ENCODE results near the gene SDC4.
A peak's percentile ranks its signal among the peaks of the same experiment; 100 is the strongest.

The SDC4 gene, protein sequence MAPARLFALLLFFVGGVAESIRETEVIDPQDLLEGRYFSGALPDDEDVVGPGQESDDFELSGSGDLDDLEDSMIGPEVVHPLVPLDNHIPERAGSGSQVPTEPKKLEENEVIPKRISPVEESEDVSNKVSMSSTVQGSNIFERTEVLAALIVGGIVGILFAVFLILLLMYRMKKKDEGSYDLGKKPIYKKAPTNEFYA

DNA sequence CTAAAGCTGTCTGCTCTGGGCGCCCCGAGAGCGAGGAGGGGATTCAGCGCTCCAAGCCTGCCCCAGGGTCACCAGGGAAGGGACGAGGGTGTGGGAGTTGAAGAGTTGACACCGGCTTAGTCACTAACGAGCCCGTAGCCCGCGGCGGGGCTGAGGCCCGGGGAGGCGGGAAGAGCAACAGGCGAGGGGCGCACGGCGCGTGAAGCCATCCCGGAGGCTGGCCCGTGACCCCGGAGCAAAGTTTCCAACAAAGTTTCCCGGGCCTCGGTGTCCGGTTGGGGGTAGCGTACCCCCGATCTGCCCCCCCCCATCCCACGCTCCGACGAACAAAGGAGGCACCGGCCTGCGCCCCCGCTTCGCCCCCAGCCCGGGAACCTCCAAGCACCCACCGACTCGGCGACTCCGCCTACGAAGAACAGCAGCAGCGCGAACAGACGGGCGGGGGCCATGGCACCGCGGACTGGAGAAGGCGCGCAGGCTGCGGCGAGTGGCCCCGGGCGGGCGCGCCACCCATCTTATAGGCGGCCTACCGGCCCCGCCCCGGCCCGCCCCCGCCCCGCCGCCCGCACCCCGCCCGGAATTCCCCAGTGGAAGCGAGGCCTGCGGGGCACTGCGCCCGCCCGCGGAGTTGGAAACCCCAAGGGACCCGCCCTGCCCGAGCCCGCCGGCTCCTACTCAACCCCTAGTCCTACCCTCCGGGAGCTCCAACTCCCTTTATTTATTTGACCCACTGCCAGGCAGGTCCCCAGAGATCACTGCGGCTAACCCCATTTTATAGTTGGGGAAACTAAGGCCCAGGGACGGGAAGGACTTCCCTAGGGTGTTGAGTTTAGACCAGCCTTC lies at the start of gene SDC4:
Gene SDC4 (minus strand): TSS at position 489 of the 843 bp plus-strand sequence. CDS start 40 bp downstream, at position 449.
- DNase-seq = no peak

DNA sequence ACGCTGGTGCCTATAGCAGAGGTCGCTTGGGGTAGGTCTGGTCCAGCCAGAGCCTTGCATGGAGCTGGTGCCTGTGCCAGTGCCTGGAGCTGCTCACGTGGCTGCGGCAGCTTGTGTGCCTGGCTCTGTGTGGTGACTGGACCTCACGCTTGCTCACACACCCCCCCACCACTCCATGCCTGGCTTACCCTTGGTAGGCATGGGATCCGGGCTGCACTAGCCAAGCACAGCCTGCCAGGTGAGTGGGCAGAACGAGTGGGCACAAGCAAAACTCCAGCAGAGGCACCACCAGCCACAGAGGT lies 46.8 kb upstream of the SDC4 start:
- no peak for DNase-seq

DNA sequence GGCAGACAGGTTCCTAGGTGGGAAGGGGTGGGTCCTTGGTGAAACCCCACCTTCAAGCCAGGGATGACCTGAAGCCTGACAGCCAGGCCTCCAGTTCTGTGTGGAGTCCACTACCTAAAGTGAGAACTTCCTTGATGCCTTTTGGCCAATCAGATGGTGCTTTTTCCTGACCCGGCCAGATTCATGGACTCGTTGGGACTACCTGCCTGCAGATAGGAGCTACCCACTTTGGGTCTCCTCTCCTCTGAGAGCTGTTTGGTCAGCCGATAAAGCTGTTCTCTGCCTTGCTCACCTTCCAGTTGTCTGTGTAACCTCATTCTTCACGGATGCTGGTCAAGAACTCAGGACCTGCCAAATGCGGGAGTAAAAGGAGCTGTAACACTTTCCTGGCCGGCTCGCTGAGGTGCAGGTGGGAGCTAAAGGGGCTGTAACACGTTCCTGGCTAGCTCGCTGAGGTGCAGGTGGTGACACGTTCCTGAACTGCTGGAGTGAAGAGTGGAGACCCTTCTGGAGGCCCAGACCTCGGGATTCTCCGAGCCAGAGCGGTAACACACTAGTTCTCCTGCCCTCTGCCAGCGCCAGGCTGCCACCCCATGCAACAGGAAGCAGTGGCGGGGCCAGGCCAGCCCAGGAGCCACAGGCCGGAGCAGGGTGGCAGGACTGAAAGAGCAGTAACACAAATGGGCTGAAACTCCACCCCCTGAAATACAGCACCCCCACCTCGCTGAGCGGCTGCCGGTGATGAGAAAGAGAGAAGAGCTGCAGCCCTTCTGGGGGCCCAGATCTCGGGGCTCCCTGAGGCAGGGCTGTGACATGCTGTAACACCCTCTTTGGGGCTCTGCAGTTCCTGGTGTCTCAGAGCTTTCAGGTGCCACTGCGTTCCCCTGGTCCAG lies 46.2 kb upstream of the SDC4 start:
- no peak for DNase-seq

DNA sequence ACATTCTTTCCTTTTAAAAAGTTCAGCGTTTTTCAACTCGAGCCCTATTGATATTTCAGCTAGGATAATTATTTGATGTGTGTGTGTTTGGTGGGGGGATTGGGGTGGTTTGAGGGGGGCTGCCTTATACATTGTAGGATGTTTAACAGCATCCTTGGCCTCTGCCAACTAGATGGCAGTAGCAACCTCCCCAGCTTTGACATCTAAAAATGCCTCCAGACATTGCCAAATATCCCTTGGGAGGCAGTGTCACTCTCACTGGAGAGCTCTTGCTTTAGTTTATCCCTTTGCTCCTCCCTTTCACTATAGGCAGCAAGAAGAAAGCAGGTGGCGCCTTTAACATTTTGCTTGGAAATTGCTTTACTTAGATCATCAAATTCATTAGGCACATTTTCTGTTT lies 44.5 kb upstream of the SDC4 start:
- no peak for DNase-seq

DNA sequence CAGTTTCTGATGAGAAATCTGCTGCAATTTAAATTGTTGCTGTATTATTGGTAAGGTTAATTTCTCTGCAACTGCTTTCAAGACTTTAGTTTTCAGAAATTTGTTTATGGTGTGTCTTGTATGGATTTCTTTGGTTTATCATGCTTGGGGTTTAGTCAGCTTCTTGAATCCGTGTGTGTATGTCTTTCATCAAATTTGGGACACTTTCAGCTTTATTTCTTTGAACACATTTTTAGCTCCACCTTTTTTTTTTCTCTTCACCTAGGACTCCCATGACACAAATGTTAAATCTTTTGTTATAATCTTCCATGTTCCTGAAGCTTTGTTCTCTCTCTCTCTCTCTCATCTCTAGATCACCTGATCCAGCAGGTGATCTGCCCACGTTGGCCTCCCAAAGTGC lies 43.3 kb upstream of the SDC4 start:
- no peak for DNase-seq

DNA sequence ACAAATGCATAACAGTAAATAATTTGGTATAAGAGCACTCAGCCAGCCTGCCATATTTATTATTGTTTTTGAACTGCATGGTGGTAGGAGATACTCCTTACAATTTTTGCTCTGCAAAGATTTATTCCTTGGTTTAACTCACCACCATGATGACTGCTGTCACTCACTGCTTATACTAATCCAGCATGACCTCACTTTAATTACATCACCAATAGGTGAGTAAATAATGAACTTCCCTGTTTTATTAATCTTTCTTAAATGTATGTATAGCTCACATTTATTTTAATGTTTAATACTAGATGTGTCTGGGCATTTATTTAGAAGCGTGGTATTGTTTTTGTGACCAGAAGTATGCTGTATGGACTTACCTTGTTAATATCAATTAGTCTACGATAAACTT lies 42.7 kb upstream of the SDC4 start:
- DNase-seq = no peak

DNA sequence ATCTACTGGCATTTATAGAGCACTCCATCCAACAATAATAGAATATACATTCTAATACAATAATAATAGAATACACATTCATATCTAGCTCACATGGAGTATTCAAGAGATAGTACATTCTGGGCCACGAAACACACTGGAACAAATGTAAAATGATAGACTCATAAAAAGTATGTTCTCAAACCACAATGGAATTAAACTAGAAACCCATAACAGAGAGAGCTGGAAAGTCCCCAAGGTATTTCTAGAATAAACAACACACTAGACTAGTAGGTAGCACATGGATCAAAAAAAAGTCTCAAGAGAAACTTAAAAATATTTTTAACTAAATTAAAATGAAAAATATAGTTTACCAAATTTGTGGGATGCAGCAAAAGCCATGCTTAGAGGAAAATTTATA lies 39.0 kb upstream of the SDC4 start:
- no peak for DNase-seq

DNA sequence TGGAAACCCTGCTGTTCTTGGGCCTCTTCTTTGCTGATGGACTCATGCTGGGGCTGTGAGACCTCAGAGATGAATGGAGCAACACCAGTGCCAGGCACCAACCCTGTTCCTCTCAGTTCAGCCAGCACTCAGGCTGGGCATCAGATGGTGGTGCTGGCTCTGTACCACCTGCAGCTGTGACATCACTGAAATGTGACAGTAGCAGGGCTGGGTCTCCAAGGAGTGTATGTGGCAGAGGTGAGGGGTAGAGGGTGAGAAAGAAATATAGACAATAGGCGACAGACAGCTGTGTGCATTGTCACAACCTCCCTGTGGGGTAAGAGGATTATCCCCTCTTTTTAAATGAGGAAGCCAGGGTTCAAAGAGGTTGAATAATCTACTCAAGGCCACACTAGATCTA lies 30.0 kb upstream of the SDC4 start, which contains the start of gene TP53TG5:
Gene TP53TG5 (minus strand): TSS at position 135 of the 400 bp plus-strand sequence. CDS start 89 bp downstream, at position 46.
- no peak for DNase-seq

DNA sequence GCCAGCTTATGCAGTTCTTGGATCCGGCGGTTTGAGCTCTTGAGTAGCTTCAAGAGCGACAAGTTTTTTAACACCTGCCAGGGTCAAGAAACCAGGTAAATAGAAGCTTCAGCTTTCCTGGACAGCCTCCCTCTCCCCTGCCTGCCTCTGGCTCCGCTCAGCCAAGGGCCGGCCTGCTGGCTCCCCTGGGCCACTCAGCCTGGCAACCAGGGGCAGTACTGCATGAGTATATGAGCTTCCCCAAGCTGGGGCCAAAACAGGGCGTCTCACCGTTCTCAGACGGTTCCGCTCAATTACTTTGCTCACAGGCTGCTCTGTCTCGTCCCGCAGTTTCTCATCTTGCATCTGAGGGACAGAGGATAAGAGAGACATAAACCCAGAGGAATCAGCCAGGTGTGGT lies 29.0 kb upstream of the SDC4 start:
- peak; percentile 44 for DNase-seq

DNA sequence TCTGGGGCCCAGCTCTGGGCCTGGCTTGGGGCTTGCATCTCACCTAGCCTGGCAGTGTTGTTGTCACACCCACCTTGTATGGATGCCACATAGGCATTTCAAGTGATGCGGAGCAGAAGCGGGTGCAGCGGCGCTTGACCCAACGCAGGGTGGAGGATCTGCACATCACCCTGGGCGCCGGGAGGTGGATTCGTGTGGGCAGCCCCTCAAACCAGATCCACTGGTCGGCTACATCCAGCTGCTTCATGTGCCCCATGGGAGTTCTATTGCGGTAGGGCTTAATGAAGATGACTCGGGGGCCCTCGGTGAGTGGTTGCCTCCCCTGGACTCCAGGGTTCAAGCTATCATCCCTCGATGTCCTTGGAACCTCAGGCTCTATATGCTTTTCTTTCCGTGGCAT lies 26.7 kb upstream of the SDC4 start:
- DNase-seq = no peak

DNA sequence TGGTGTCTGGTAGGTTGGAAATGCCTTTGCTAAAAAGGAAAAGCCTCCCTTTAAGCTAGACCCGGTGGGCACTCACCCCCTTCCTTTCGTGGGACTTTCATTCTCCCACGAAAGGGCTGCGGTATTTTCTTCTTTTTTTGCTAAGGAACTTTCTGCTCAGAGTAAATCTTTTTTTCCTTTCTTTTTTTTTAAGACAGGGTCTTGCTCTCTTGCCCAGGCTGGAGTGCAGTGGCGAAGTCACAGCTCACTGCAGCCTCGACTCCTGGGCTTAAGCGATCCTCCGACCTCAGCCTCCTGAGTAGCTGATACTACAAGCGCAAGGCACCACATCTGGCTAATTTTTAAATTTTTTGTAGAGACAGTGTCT lies 25.9 kb upstream of the SDC4 start:
- DNase-seq = no peak

DNA sequence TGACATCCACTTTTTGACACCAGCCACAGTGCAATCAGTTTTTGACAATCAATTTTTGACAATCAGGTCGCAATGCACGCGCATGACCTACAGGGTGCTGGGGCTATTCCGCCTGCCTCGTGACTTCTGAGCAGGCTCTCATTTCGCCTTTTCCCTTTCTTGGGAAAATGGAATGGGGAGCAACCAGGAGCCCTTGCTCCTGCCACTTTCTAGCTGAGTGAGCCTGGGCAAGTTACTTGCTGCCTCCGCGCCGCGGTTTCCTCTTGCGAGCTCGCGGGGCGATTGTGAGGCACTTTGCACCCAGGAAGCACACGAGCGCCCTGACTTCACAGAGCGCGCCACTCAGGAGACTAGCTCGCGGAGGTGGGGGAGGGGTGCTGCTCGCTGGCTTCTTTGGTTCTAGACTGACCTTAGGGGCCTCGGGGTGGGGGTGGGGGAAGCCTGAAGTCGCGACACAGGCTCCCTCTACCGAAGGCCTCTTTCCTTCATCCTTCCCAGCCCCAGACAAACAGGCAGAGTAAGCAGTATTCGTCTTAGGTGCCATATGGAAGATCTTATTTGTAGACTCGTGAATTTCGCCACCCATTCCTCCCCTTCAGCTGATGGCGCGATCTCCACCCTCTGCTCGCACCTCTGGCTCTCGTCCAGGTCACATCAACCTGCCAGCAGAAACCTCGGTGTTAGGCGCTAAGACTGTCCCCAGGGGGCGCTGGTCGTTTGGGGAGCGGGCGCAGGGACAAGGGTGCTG lies 25.3 kb upstream of the SDC4 start:
- DNase-seq = no peak

DNA sequence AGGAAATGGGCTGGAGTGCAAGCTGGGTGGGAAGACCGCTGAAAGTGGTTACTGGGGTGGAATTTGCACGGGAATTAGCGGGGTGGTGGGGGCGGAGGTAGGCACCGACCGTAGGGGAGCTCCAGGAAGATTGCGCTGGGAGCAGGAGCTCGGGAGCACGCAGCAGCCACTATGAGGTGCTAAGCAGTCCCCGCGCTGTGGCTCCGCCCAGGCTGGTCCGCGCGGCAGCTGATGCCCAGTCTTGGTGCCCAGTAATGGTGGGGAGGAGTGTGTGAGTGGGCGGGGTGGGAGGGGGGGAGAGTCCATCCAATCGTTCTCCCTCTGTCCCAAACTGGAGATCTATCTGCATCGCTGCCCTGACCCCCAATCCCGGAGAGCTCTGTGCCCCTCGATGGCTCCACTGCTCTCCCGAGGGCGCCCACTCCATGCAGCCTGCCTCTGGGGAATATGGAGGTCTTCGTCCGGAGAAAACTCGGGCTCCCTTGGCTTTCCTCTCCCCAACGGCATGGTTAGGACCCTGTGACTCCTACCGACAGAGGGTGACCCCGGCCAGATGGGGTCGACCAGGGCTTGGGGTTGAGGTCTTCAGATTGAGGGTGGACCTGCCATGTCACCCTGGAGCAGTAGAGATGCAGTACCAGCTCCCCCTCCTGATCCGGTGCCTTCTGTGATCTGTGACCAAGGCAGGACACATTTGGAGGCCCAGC lies 24.6 kb upstream of the SDC4 start:
- no peak for DNase-seq

DNA sequence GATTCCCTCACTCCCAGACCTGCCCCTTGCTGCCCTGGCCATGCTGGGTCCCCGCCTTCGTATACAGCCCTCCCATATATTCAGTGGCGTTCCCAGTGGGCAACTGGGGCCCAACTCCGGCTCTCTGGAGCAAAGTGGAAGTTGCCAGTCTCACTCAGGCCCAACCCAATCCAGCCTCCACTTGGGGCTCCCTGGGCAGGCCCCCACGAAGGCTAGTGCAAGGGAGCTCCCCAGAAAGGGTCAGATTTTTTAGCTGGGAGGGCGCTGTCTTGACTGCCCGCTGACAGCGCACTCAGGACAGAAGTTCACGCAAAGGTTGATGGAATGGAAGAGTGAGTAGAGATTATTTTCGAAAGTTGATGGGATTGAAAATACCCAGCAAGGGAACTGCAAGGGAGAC lies 24.0 kb upstream of the SDC4 start:
- no peak for DNase-seq

DNA sequence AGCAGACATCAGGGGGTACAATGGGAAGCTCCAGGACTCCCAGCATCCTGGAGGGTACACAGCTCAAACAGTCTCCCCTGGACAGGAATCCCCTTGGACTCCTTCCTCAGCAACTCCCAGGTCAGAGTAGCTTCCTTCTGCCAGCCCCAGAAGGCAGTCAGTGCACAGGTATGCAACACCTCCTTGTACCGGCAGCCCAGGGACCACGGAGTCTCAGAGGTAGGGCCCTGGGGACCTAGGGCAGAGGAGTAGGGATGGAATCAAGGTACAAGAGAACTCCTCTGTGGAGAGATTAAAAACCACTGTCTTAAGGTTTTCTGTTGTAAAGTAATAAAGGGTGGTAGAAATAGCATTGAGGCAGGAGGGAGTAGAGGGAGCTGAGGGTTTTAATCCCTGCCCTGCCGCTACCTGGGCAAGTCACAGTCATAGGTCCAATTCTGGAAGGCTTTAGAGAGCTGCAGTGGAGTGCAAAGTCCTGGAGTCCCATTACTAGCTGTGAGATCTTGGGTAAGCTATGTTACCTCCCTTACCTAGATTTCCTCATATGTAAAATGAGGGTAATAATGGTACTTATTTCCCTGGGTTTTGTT lies 22.4 kb upstream of the SDC4 start:
- no peak for DNase-seq

DNA sequence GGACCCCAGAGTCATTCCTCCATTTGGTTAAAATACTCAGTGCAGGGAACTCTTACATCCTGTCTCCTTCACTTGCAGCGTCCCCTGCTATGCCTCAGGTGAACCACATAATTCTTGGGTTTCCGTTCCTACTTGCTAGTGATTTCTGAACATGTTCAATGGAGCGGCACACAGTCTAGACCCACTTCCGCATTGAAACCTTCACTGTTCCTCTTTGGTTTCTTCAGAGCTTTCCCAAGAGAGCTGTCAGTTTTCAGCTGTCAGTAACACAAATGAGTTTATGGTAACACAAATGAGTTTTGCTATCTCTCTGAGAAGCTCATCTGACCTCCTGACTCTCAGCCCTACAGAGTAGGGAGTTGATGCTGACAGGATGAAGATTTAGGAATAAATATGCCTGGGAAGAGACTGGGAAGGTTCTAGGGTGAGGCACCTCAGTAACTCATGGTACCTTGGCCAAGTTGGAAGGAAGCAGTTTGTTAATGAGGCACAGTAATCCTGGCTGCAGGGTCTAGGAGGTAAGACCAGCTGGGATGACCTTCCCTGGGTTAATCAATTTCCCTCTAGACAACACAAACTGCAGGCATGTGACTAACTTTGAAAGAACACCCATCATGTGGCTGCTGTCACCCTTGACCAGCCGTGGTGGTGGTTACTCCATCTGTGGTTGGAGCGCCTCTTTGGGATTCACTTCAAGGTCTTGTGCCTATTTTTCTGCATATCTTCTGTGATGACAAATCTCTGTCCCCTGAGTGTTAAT lies 20.2 kb upstream of the SDC4 start:
- DNase-seq = no peak

DNA sequence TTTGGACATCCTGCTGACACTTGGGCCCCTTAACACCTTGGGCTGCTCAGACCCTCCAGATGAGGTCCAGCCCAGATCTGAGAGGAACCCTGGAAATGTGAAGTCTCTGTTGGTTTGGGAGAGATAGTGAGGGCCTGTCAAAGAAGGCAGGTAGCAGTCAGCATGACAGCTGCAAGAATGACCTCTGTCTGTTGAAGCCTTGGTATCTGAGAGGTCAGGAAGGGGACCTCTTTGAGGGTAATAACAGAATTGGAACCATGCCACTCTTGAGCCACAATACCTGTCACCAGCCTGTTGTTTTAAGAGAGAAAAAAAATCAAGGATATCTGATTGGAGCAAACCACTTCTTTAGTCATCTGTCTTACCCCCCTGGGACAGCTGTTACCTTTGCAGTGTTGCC lies 18.9 kb upstream of the SDC4 start:
- DNase-seq = no peak

DNA sequence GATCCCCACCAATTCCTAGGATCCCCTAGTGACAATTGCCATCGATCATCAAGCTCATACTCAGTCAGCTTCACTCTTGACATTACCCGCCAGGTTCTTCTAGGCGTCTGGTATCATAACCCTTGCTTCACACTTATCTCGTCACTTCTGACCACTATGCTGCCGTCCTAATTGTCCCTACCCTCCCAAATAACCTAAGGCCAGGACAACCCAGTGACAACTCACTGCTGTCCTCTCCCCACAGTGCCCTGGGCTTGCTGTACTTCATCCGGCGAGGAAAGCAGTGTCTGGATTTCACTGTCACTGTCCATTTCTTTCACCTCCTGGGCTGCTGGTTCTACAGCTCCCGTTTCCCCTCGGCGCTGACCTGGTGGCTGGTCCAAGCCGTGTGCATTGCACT lies 18.4 kb upstream of the SDC4 start:
- no peak for DNase-seq

DNA sequence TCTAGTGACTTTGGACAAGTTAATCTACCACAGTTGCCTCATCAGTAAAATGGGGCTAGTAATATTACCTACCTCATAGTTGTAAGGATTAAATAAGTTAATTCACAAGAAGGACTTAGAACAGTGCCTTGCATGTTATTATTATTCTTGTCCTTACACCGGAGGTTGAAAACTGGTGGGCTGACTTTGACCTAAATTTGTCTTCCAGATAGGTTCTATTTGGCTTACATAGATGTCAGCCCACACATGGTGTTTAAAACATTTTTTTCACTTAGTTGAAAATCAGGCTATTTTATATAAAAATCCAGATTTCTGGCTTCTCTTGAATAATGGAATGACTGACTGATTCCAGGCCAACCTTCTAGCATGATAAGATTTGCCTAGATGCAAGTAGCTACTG lies 18.0 kb upstream of the SDC4 start:
- no peak for DNase-seq

DNA sequence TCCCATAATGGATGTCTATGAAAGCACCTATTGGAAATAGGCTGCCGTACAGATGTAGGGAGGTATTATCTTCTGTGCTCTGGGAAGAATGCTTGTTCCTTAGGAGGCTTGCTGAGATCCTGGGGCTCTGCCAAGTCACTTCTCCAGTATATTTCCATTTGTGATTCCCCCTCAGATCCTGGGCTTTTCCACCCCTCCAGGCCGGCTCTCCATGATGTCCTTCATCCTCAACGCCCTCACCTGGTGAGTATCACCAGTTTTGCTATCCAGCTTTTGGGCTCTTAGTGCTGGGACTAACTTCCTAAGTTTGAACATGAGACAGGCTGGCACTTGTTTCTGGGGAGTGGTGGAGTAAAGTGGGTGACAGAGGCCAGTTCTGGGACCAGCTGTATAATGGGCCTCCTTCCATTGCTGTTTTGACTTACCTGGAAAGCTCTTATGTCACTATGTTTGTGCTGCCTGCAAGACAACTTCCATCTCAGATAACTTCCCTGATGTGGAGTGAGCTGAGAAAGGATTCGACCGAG lies 17.3 kb upstream of the SDC4 start:
- DNase-seq = no peak

Data from NCI-H187 treated with DMSO at 0.1 percent for 48 hours (cell line).